Fibroblast of lung (primary cell): Measurements from ENCODE around the gene CTRL. TPM values are rescaled to one million over a fixed set of nuclear protein-coding genes. Genes with fewer than 3 reads are reported as not detected.
A peak's percentile ranks its signal among the peaks of the same experiment; 100 is the strongest.

Experiments
- DNase-seq, 2 donors: peaks; one replicate each; pipeline versions ENCODE4 v3.0.0 to v3.0.0-alpha.2; 2010; ENCODE audit warnings: low read depth in 2 of 2
- H2AFZ ChIP-seq: 2 replicates; pipeline ENCODE4 v1.5.1; 2012; ENCODE audit warnings: low read length, control low read depth, inconsistent platforms
- H3K27ac ChIP-seq: 2 replicates; pipeline ENCODE4 v1.5.1; 2011; ENCODE audit warnings: low read length, control low read depth; ENCODE audit not compliant: insufficient read depth
- H3K27me3 ChIP-seq: 2 replicates; pipeline ENCODE4 v1.5.1; 2011; ENCODE audit warnings: mild to moderate bottlenecking, low read length; ENCODE audit not compliant: control insufficient read depth, insufficient read depth
- H3K36me3 ChIP-seq: 2 replicates; pipeline ENCODE4 v1.5.1; 2011; ENCODE audit warnings: low read length; ENCODE audit not compliant: control insufficient read depth, insufficient read depth
- H3K4me1 ChIP-seq: 2 replicates; pipeline ENCODE4 v1.5.1; 2011; ENCODE audit warnings: low read length; ENCODE audit not compliant: control insufficient read depth, insufficient read depth; ENCODE audit errors: extremely low read depth
- H3K4me2 ChIP-seq: 2 replicates; pipeline ENCODE4 v1.5.1; 2011; ENCODE audit warnings: low read length, control low read depth; ENCODE audit not compliant: insufficient read depth; ENCODE audit errors: extremely low read depth
- H3K4me3 ChIP-seq, 4 experiments: fragments of 200-600 bp in 1 of 4; sonication (generic) in 1 of 4; replicated peaks in 1 of 4; 2 replicates each; pipeline ENCODE4 v1.5.1; 2011 to 2016; ENCODE audit warnings: low read length in 4 of 4, low read depth in 3 of 4, mild to moderate bottlenecking in 3 of 4, control low read depth in 2 of 4, inconsistent platforms in 1 of 4, mixed read lengths in 1 of 4; ENCODE audit not compliant: insufficient read depth in 1 of 4; ENCODE audit errors: control extremely low read depth in 1 of 4
- H3K79me2 ChIP-seq: 2 replicates; pipeline ENCODE4 v1.5.1; 2012; ENCODE audit warnings: mild to moderate bottlenecking, low read length, inconsistent platforms; ENCODE audit not compliant: control insufficient read depth, insufficient read depth
- H3K9ac ChIP-seq: 2 replicates; pipeline ENCODE4 v1.5.1; 2011; ENCODE audit warnings: mild to moderate bottlenecking, low read length, control low read depth; ENCODE audit not compliant: insufficient read depth
- H3K9me3 ChIP-seq: 2 replicates; pipeline ENCODE4 v1.5.1; 2012; ENCODE audit warnings: low read depth, low read length; ENCODE audit not compliant: control insufficient read depth, insufficient read depth
- H4K20me1 ChIP-seq: 2 replicates; pipeline ENCODE4 v1.5.1; 2011; ENCODE audit warnings: low read length; ENCODE audit not compliant: control insufficient read depth, insufficient read depth; ENCODE audit errors: extremely low read depth
- EZH2 ChIP-seq: IDR thresholded peaks from 2 replicates; pipeline ENCODE4 v1.5.1; 2012; ENCODE audit warnings: low read length, control low read depth, mild to moderate bottlenecking; ENCODE audit errors: missing control alignments
- polyA plus RNA-seq, 2 donors: library from polyadenylated mRNA; depleted of rRNA in 1 of 2; stranded (reverse) in 1 of 2; unstranded in 1 of 2; fragments of >200 nt; gene quantifications; 2 replicates each; pipeline ENCODE4 v1.2.1, GENCODE V29; 2011 to 2012; ENCODE audit warnings: missing spikeins in 1 of 2
- total RNA-seq: library from RNA; depleted of rRNA; stranded (reverse); fragments of >200 nt; gene quantifications from 2 replicates; pipeline ENCODE4 v1.2.1, GENCODE V29; 2014
- TF ChIP-seq, protein P1 (sequence below), 2 donors: IDR thresholded peaks in 1 of 2; conservative IDR thresholded peaks in 1 of 2; 1 replicate in 1 of 2; 2 replicates in 1 of 2; pipeline ENCODE4 v1.5.1; 2011 to 2012; ENCODE audit warnings: low read length in 2 of 2, control low read depth in 1 of 2, inconsistent platforms in 1 of 2, low read depth in 1 of 2, mild to moderate bottlenecking in 1 of 2

The CTRL gene
- total and polyA plus RNA-seq, 2 donors (not counting 1 experiment from before 2014, with no cell fraction given): 0.14 to 0.33 TPM

DNA sequence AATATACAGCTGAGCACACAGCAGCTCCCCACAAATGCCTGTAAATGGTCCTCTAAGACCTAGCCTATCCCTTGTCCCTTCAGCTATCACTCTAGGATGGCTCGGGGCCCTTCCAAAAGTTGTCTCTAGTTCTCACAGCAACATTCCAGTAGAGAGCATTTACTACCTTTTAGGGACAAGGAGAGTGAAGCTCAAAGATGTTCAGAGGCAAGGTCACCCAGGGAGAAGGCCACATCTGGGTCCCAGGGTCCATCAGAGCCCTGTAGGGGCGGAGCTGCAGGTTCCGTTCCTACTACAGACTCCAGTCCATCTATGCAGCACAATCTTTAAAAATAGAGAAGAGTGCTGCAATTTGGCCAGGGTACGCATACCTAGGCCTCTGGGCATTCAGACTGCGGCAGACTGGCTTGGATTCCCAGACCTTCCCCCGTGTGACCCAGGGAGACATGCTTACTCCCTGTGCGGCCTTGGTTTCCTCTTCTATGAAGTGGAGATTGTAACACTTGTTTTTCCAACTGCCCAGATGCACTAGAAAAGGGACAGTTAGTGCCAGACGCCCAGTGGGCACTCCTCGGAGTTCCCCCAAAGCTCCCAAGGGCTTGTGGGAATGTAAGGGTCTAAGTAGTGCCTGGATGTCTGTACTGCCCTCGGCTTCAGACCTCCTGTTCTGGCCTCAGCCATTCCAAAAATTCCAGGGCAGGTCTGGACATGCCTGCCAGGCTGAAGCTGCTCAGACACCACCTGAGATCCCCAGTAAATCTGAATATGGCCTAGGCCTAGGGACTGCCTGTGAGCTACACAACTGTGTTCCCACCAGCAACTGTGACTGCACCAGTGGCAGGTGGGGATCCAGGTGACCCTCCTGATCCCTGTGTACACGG is 34.2 kb upstream of the CTRL start:
- Histone ChIP-seq H3K36me3 (peaks cover 19% of the 10 kb centered on the region), H3K27ac (peak overlapping the region; percentile 85), H3K9me3 (no peaks in the 10 kb centered on the region), H3K4me3 (peak overlapping the region; percentile 44 to 99 (median 84)), H3K9ac (peak overlapping the region; percentile 62), H3K4me2 (peak overlapping the region; percentile 91), H3K79me2 (peaks cover 72% of the 10 kb centered on the region), H2AFZ (no peak overlapping the region), H3K27me3 (no peaks in the 10 kb centered on the region), H4K20me1 (no peaks in the 10 kb centered on the region), H3K4me1 (peaks cover 25% of the 10 kb centered on the region)
- peak in 1 of 2 donors; percentile 42 for DNase-seq
- TF ChIP-seq EZH2: no peak
- TF ChIP-seq, protein P1, sequence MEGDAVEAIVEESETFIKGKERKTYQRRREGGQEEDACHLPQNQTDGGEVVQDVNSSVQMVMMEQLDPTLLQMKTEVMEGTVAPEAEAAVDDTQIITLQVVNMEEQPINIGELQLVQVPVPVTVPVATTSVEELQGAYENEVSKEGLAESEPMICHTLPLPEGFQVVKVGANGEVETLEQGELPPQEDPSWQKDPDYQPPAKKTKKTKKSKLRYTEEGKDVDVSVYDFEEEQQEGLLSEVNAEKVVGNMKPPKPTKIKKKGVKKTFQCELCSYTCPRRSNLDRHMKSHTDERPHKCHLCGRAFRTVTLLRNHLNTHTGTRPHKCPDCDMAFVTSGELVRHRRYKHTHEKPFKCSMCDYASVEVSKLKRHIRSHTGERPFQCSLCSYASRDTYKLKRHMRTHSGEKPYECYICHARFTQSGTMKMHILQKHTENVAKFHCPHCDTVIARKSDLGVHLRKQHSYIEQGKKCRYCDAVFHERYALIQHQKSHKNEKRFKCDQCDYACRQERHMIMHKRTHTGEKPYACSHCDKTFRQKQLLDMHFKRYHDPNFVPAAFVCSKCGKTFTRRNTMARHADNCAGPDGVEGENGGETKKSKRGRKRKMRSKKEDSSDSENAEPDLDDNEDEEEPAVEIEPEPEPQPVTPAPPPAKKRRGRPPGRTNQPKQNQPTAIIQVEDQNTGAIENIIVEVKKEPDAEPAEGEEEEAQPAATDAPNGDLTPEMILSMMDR (conservative IDR thresholded peaks at IDR 0.05 in 1 of 2, IDR thresholded peaks at IDR 0.05 in 1 of 2; ENCODE audit: low read depth in 1 of 2, low read length in 2 of 2): no peak

DNA sequence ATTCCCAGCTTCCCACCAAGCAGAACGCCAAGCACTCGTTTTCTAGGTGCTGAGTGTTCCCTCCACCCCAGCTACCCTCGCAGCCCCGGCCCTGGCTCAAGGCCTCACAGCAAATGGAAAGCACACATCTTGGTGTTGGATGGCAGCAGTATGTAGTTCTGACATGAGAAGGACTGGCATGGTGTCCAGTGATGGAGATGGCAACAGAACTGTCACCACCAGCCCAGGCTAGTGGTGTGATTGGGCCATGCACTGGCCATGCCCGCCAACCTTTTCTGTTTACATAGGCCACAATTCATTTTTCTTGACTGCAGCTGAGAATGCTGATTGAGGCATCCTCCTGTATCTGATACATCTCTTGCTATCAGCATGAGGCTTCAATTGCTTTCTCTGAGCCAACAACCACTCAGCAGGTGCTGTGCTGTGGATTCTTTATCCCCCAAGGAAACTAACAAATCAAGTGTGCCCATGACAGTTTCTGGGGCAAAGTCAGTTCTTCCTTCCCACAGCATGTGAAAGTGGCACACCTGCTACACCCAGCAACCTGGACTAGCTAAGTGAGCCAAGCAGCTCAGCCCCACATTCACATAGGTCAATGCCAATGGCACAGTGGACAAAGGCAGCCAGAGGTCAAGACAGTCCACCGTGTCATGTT is 32.9 kb upstream of the CTRL start:
- Histone ChIP-seq H3K9me3 (no peaks in the 10 kb centered on the region), H3K4me2 (no peak overlapping the region)

More for the DNA sequence above, 32.9 kb upstream of the CTRL start:
- TF ChIP-seq EZH2: no peak
- TF ChIP-seq, protein P1 (conservative IDR thresholded peaks at IDR 0.05 in 1 of 2, IDR thresholded peaks at IDR 0.05 in 1 of 2; ENCODE audit: low read depth in 1 of 2, low read length in 2 of 2): no peak
- Histone ChIP-seq H3K79me2 (peaks cover 80% of the 10 kb centered on the region), H3K9ac (no peak overlapping the region), H3K4me1 (peaks cover 37% of the 10 kb centered on the region), H3K4me3 (no peak overlapping the region), H3K36me3 (peaks cover 23% of the 10 kb centered on the region), H2AFZ (no peak overlapping the region), H3K27ac (no peak overlapping the region), H4K20me1 (no peaks in the 10 kb centered on the region), H3K27me3 (no peaks in the 10 kb centered on the region)
- DNase-seq: no peak
